Epithelial cell of esophagus (primary cell): ENCODE results near the gene ATP5F1D.

Experiments
- DNase-seq: peaks from one replicate; pipeline ENCODE4 v3.0.0; 2010; ENCODE audit warnings: low read depth
- H3K4me3 ChIP-seq: 2 replicates; pipeline ENCODE4 v1.5.1; 2011; ENCODE audit warnings: mild to moderate bottlenecking, low read length, control low read depth
- CTCF ChIP-seq: IDR thresholded peaks from 2 replicates; pipeline ENCODE4 v1.5.1; 2011; ENCODE audit warnings: low read depth, mild to moderate bottlenecking, low read length, control low read depth, inconsistent platforms; ENCODE audit not compliant: insufficient read depth; ENCODE audit errors: missing control alignments

ATP5F1D gene

GRCh38 chr19:1284979-1285736, 43.6 kb downstream of the ATP5F1D start:
- TF ChIP-seq CTCF: no peak
- no peak overlapping the region for H3K4me3 ChIP-seq
- DNase-seq: no peak

- TF ChIP-seq CTCF: no peak
- H3K4me3 ChIP-seq: no peak within 1 kb of the TSS
- DNase-seq: no peak
These were observed 44.3 kb downstream of the ATP5F1D start, which contains the start of gene EFNA2 for GRCh38 chr19:1285737-1286360. TSS of gene EFNA2 (plus strand) at chr19:1285873. CDS start at chr19:1286169, 296 bp downstream.

- no peak overlapping the region for H3K4me3 ChIP-seq
- no peak for TF ChIP-seq CTCF
- DNase-seq: no peak
These were observed 45.2 kb downstream of the ATP5F1D start for GRCh38 chr19:1286487-1287353.

GRCh38 chr19:1287354-1288225, 46.0 kb downstream of the ATP5F1D start:
- no peak for DNase-seq
- no peak for TF ChIP-seq CTCF
- no peak overlapping the region for H3K4me3 ChIP-seq

- no peak for TF ChIP-seq CTCF
- no peak for DNase-seq
- H3K4me3 ChIP-seq: no peak overlapping the region
These were observed 46.7 kb downstream of the ATP5F1D start for GRCh38 chr19:1288226-1288612.

- no peak for TF ChIP-seq CTCF
- no peak for DNase-seq
These were observed 47.5 kb downstream of the ATP5F1D start for GRCh38 chr19:1288833-1289685.

More at GRCh38 chr19:1288833-1289685, 47.5 kb downstream of the ATP5F1D start:
- no peak overlapping the region for H3K4me3 ChIP-seq
